Liver (tissue), 9 donors: ENCODE measurements around the gene EDC4. TPM values are rescaled to one million over a fixed set of nuclear protein-coding genes. Genes with fewer than 3 reads are reported as not detected.

Experiments
- DNase-seq: peaks from one replicate; pipeline ENCODE4 v3.0.0-alpha.2; 2017; ENCODE audit warnings: low spot score
- H3K27ac ChIP-seq, 2 donors: one replicate each; pipeline ENCODE4 v1.7.0; 2013; ENCODE audit warnings: inconsistent platforms in 2 of 2, low read length in 2 of 2, control low read depth in 1 of 2, low read depth in 1 of 2, mild to moderate bottlenecking in 1 of 2
- H3K27me3 ChIP-seq, 4 donors: one replicate each; pipeline versions ENCODE4 v1.6.1 to v1.7.0; 2013; ENCODE audit warnings: low read length in 3 of 4, inconsistent platforms in 1 of 4, mild to moderate bottlenecking in 1 of 4, moderate library complexity in 1 of 4; ENCODE audit not compliant: control insufficient read depth in 4 of 4, insufficient read depth in 4 of 4
- H3K36me3 ChIP-seq, 4 donors: one replicate each; pipeline versions ENCODE4 v1.6.1 to v1.7.0; 2013; ENCODE audit warnings: low read length in 3 of 4, mild to moderate bottlenecking in 3 of 4, low read depth in 1 of 4, moderate library complexity in 1 of 4; ENCODE audit not compliant: control insufficient read depth in 4 of 4, insufficient read depth in 3 of 4
- H3K4me1 ChIP-seq, 4 donors: one replicate each; pipeline versions ENCODE4 v1.6.1 to v1.7.0; 2013; ENCODE audit warnings: low read length in 3 of 4, mild to moderate bottlenecking in 3 of 4, moderate library complexity in 1 of 4; ENCODE audit not compliant: control insufficient read depth in 4 of 4, insufficient read depth in 4 of 4
- H3K4me3 ChIP-seq, 3 donors: one replicate each; pipeline versions ENCODE4 v1.6.1 to v1.7.0; 2013; ENCODE audit warnings: low read length in 3 of 3, control low read depth in 1 of 3, low read depth in 1 of 3, mild to moderate bottlenecking in 1 of 3
- H3K9ac ChIP-seq, 2 donors: one replicate each; pipeline ENCODE4 v1.7.0; 2013; ENCODE audit warnings: low read length in 2 of 2, mild to moderate bottlenecking in 2 of 2, moderate library complexity in 2 of 2, control low read depth in 1 of 2, low read depth in 1 of 2
- H3K9me3 ChIP-seq, 4 donors: one replicate each; pipeline versions ENCODE4 v1.6.1 to v1.7.0; 2013; ENCODE audit warnings: low read length in 3 of 4; ENCODE audit not compliant: control insufficient read depth in 4 of 4
- ATF3 ChIP-seq: IDR thresholded peaks from 2 replicates; pipeline ENCODE4 v1.6.1; 2016; ENCODE audit warnings: antibody characterized with exemption
- CTCF ChIP-seq: fragments of 150-350 bp; IDR thresholded peaks from 2 replicates; pipeline ENCODE4 v1.5.1; 2017; ENCODE audit warnings: improper control_type of control experiment, low read depth, low read length; ENCODE audit not compliant: missing input control
- EGR1 ChIP-seq, 2 donors: IDR thresholded peaks; 2 replicates each; pipeline ENCODE4 v1.6.1; 2016 to 2018; ENCODE audit warnings: antibody characterized with exemption in 2 of 2, low read depth in 2 of 2
- FOXA1 ChIP-seq: IDR thresholded peaks from 2 replicates; pipeline ENCODE4 v1.6.1; 2016; ENCODE audit warnings: antibody characterized with exemption
- FOXA2 ChIP-seq: IDR thresholded peaks from 2 replicates; pipeline ENCODE4 v1.6.1; 2016; ENCODE audit warnings: antibody characterized with exemption
- GABPA ChIP-seq, 2 donors: IDR thresholded peaks in 1 of 2; conservative IDR thresholded peaks in 1 of 2; 2 replicates each; pipeline ENCODE4 v1.6.1; 2016; ENCODE audit warnings: antibody characterized with exemption in 2 of 2, mild to moderate bottlenecking in 1 of 2, moderate library complexity in 1 of 2
- HNF4A ChIP-seq, 2 donors: conservative IDR thresholded peaks; 2 replicates each; pipeline ENCODE4 v1.6.1; 2016; ENCODE audit warnings: antibody characterized with exemption in 2 of 2, mild to moderate bottlenecking in 2 of 2
- HNF4G ChIP-seq: IDR thresholded peaks from 2 replicates; pipeline ENCODE4 v1.6.1; 2016; ENCODE audit warnings: antibody characterized with exemption
- JUND ChIP-seq, 2 donors: IDR thresholded peaks; 2 replicates each; pipeline ENCODE4 v1.6.1; 2016; ENCODE audit warnings: antibody characterized with exemption in 2 of 2
- MAX ChIP-seq: IDR thresholded peaks from 2 replicates; pipeline ENCODE4 v1.6.1; 2016; ENCODE audit warnings: antibody characterized with exemption
- NR2F2 ChIP-seq: IDR thresholded peaks from 2 replicates; pipeline ENCODE4 v1.6.1; 2016; ENCODE audit warnings: antibody characterized with exemption
- RAD21 ChIP-seq, 2 donors: IDR thresholded peaks; 2 replicates each; pipeline ENCODE4 v1.6.1; 2016; ENCODE audit warnings: antibody characterized with exemption in 2 of 2, mild to moderate bottlenecking in 2 of 2
- REST ChIP-seq: IDR thresholded peaks from 2 replicates; pipeline ENCODE4 v1.6.1; 2016; ENCODE audit warnings: antibody characterized with exemption, mild to moderate bottlenecking
- RXRA ChIP-seq, 2 donors: IDR thresholded peaks; 2 replicates each; pipeline ENCODE4 v1.6.1; 2017 to 2018; ENCODE audit warnings: antibody characterized with exemption in 2 of 2, mild to moderate bottlenecking in 1 of 2
- SP1 ChIP-seq: IDR thresholded peaks from 2 replicates; pipeline ENCODE4 v1.6.1; 2018; ENCODE audit warnings: antibody characterized with exemption, mild to moderate bottlenecking
- TAF1 ChIP-seq: conservative IDR thresholded peaks from 2 replicates; pipeline ENCODE4 v1.6.1; 2016; ENCODE audit warnings: antibody characterized with exemption, mild to moderate bottlenecking
- YY1 ChIP-seq: IDR thresholded peaks from 2 replicates; pipeline ENCODE4 v1.6.1; 2016; ENCODE audit warnings: antibody characterized with exemption, mild to moderate bottlenecking
- ZBTB33 ChIP-seq: IDR thresholded peaks from 2 replicates; pipeline ENCODE4 v1.6.1; 2016; ENCODE audit warnings: antibody characterized with exemption
- WGBS: extraction: QIAGEN DNeasy Blood & Tissue Kit; methylation state at CpG from one replicate; pipeline ENCODE4 v1.1.7; 2013; 5-methylcytosine and 5-hydroxymethylcytosine counted together
- polyA plus RNA-seq, 2 donors: library from polyadenylated mRNA; stranded (reverse) in 1 of 2; unstranded in 1 of 2; fragments of 200-250 nt in 1 of 2; fragments of >200 nt in 1 of 2; fragmentation: Nextera tagmentation in 1 of 2; extraction: Ambion mirVana in 1 of 2; gene quantifications; one replicate each; pipeline versions ENCODE4 v1.2.1 to v1.2.3, GENCODE V29; 2013 to 2015
- total RNA-seq, 2 donors: library from RNA; depleted of rRNA; stranded (reverse); fragments of >200 nt; gene quantifications; one replicate each; pipeline ENCODE4 v1.2.3, GENCODE V29; 2014
- donor health status: healthy.
- donor health status: healthy.
- donor health status: healthy.
- donor health status: healthy.
- donor health status: healthy.

The EDC4 gene
- total and polyA plus RNA-seq, 4 donors: 17.7 to 26.8 (median 21.6) TPM

GRCh38 chr16:67879936-67880335 is 7.1 kb downstream of the EDC4 start:
- H3K4me3 ChIP-seq: no peak overlapping the region
- 94% methylated on average over 5 of the region's 5 CpGs for WGBS
- no peaks in the 10 kb centered on the region for H3K9me3 ChIP-seq
- TF ChIP-seq CTCF: no peak
- TF ChIP-seq RAD21 (IDR thresholded peaks at IDR 0.05): no peak
- TF ChIP-seq EGR1 (IDR thresholded peaks at IDR 0.05; ENCODE audit: low read depth in 2 of 2): no peak
- TF ChIP-seq ATF3: no peak
- H3K27me3 ChIP-seq: no peaks in the 10 kb centered on the region
- H3K9ac ChIP-seq: no peak overlapping the region
- no peak overlapping the region for H3K27ac ChIP-seq
- H3K36me3 ChIP-seq: peaks cover 30 to 71% (median 47%) of the 10 kb centered on the region in 4 donors
- no peak for DNase-seq
- peaks cover 2 to 33% (median 16%) of the 10 kb centered on the region in 4 donors for H3K4me1 ChIP-seq

- WGBS: 94% methylated on average over 13 of the region's 13 CpGs
- Histone ChIP-seq H3K27ac (no peak overlapping the region), H3K4me3 (no peak overlapping the region), H3K27me3 (no peaks in the 10 kb centered on the region), H3K4me1 (peaks cover 3 to 30% (median 13%) of the 10 kb centered on the region in 4 donors), H3K9ac (no peak overlapping the region), H3K36me3 (peaks cover 30 to 71% (median 47%) of the 10 kb centered on the region in 4 donors), H3K9me3 (no peaks in the 10 kb centered on the region)
- no peak for DNase-seq
- TF ChIP-seq EGR1 (IDR thresholded peaks at IDR 0.05; ENCODE audit: low read depth in 2 of 2): no peak
- no peak for TF ChIP-seq FOXA1
- TF ChIP-seq ATF3: no peak
- TF ChIP-seq TAF1: no peak
- TF ChIP-seq MAX: no peak
- no peak for TF ChIP-seq HNF4G
- TF ChIP-seq HNF4A (conservative IDR thresholded peaks at IDR 0.05): no peak
- no peak for TF ChIP-seq YY1
- TF ChIP-seq FOXA2: no peak
- TF ChIP-seq RAD21 (IDR thresholded peaks at IDR 0.05): no peak
- no peak for TF ChIP-seq GABPA (IDR thresholded peaks at IDR 0.05 in 1 of 2, conservative IDR thresholded peaks at IDR 0.05 in 1 of 2)
- TF ChIP-seq REST: no peak
- TF ChIP-seq JUND (IDR thresholded peaks at IDR 0.05): no peak
- TF ChIP-seq NR2F2: no peak
- TF ChIP-seq ZBTB33: no peak
- TF ChIP-seq CTCF: no peak
- TF ChIP-seq RXRA (IDR thresholded peaks at IDR 0.05): no peak
- TF ChIP-seq SP1: no peak
Measured at GRCh38 chr16:67880584-67880983, 7.7 kb downstream of the EDC4 start.
